ENCODE data around the gene IL18.

The IL18 gene

DNA sequence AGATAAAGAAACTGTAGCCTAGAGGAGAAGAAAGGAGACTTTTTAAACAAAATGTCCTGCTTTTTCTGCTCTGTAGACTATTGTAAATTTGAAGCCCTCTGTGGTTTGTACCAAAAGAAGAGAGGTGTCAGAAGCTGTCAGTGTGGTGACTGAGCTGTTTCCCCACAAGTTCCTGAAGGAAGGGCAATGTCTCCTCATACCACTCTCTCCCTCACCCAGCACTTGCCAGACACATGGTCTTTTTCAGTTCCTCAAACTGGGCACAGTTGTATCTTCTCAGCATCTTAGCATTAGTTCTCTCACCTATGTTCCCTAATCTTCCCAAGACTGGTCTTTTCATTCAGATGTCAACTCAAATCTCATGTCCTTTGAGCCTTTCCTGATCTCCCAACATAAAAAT, 15.7 kb upstream of the IL18 start:
- no peak overlapping the region for H3K4me3 ChIP-seq (ENCODE audit: control insufficient read depth, low read depth, low read length)
- TF ChIP-seq, protein P1, sequence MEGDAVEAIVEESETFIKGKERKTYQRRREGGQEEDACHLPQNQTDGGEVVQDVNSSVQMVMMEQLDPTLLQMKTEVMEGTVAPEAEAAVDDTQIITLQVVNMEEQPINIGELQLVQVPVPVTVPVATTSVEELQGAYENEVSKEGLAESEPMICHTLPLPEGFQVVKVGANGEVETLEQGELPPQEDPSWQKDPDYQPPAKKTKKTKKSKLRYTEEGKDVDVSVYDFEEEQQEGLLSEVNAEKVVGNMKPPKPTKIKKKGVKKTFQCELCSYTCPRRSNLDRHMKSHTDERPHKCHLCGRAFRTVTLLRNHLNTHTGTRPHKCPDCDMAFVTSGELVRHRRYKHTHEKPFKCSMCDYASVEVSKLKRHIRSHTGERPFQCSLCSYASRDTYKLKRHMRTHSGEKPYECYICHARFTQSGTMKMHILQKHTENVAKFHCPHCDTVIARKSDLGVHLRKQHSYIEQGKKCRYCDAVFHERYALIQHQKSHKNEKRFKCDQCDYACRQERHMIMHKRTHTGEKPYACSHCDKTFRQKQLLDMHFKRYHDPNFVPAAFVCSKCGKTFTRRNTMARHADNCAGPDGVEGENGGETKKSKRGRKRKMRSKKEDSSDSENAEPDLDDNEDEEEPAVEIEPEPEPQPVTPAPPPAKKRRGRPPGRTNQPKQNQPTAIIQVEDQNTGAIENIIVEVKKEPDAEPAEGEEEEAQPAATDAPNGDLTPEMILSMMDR (conservative IDR thresholded peaks at IDR 0.05; ENCODE audit: control insufficient read depth, insufficient read depth, low read depth, low read length), result no peak
- no peak for DNase-seq (ENCODE audit: low read depth)

DNA sequence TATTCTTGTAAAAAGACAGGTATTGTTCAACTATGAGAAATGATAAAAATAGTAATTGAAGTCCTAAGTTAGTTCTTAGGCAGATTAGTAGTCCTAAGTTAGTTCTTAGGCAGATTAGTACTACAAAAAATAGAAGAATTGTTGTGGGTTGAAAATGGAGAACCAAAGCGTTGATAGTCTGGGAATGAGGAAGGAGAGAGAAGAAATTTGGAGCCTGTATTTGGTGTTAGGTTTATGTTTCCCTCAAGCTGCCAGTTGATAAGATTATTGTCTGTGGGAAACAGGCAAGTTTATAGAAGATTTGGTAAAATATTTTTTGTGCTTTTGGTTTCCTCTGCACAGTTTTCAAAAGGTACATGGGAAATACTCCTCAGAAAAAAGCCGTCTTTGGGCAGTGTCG, 15.0 kb upstream of the IL18 start:
- DNase-seq (ENCODE audit: low read depth), result no peak
- no peak overlapping the region for H3K4me3 ChIP-seq (ENCODE audit: control insufficient read depth, low read depth, low read length)
- TF ChIP-seq, protein P1 (conservative IDR thresholded peaks at IDR 0.05; ENCODE audit: control insufficient read depth, insufficient read depth, low read depth, low read length), result no peak

DNA sequence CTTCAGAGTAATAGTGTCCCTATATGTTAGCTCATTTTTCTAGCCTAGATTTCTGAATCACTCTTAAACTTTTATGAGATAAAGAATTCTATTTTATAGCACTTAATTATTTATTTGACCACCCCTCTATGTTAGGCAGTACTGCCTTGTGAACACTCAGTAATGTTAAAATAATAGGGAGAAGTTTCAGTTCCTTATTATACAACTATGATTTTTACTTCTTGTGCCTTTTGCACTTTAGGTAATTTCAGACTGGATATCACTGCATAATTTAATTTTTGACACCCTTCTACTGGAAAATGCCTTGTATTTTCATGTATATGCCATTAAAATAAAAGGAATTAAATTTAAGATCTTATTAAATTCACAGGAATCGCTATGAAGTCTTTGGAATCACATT, 14.5 kb upstream of the IL18 start:
- TF ChIP-seq, protein P1 (conservative IDR thresholded peaks at IDR 0.05; ENCODE audit: control insufficient read depth, insufficient read depth, low read depth, low read length), result no peak
- no peak overlapping the region for H3K4me3 ChIP-seq (ENCODE audit: control insufficient read depth, low read depth, low read length)
- DNase-seq (ENCODE audit: low read depth), result no peak

DNA sequence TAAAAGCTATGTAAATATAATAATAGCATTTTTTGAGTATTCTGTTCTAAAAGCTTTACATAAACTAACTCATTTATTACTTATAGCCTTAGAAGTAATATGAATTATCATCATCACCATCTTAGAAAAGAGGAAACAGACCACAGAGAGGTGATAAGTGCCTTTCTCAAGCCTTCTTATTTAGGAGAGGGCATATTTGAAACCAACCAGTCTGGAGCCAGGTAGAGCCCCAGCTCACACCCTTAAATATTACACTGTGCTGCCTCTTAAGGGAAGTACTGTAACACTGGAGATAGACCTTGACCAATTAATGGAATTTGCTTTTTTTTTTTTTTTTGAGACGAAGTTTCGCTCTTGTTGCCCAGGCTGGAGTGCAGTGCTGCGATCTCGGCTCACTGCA, 13.7 kb upstream of the IL18 start:
- no peak overlapping the region for H3K4me3 ChIP-seq (ENCODE audit: control insufficient read depth, low read depth, low read length)
- no peak for DNase-seq (ENCODE audit: low read depth)
- TF ChIP-seq, protein P1 (conservative IDR thresholded peaks at IDR 0.05; ENCODE audit: control insufficient read depth, insufficient read depth, low read depth, low read length), result no peak

DNA sequence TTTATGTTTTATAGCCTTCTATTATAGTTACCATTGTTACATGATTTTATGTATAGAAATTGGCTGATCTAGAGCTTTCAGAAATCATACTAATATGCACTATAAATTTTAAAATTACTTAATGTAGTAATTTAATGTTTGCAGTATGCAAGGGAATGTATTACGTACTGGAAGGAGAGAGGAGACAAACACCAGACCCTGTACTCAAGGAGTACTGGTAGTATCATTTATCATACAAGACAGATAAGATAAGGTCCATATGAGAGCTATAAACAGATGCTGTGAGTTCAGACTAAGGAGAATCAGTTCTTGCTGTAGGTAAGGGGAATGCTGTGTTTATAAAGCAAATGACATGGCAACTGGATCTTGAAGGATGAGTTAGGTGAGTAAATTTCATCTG, 12.2 kb upstream of the IL18 start:
- H3K4me3 ChIP-seq (ENCODE audit: control insufficient read depth, low read depth, low read length), result no peak overlapping the region
- no peak for DNase-seq (ENCODE audit: low read depth)
- TF ChIP-seq, protein P1 (conservative IDR thresholded peaks at IDR 0.05; ENCODE audit: control insufficient read depth, insufficient read depth, low read depth, low read length), result no peak

DNA sequence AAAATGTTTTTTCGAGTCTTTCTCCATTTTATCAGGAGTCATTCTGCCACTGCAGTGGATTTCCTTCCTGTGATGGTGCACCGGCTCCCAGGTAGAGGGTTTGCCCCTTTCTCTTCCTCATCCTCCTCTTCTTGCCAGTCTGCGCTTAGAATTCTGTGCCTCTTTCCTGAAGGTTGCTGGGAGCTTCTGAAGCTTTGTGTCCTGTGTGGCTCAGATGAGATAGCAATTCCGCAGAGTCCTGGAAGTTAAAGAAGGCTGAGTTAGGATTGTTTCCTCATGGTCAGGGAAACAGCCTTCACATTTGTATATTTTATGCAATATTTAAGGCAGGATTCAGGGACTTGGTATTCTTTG, 11.7 kb upstream of the IL18 start:
- DNase-seq (ENCODE audit: low read depth), result no peak
- TF ChIP-seq, protein P1 (conservative IDR thresholded peaks at IDR 0.05; ENCODE audit: control insufficient read depth, insufficient read depth, low read depth, low read length), result no peak
- peak overlapping the region; percentile 26 for H3K4me3 ChIP-seq (ENCODE audit: control insufficient read depth, low read depth, low read length)

Data from fibroblast of mammary gland (primary cell).